Liver (tissue), 9 donors: ENCODE results near the gene PDE3B. TPM values are rescaled to one million over a fixed set of nuclear protein-coding genes. Genes with fewer than 3 reads are reported as not detected.
"Not testable (repeated sequence)": the region's sequence is repeated elsewhere in the genome, so short reads cannot be mapped to it uniquely, and the experiment has no call there.

ENCODE experiments used
- DNase-seq: peaks from one replicate; pipeline ENCODE4 v3.0.0-alpha.2; 2017; ENCODE audit warnings: low spot score
- H3K27ac ChIP-seq, 2 donors: one replicate each; pipeline ENCODE4 v1.7.0; 2013; ENCODE audit warnings: inconsistent platforms in 2 of 2, low read length in 2 of 2, control low read depth in 1 of 2, low read depth in 1 of 2, mild to moderate bottlenecking in 1 of 2
- H3K27me3 ChIP-seq, 4 donors: one replicate each; pipeline versions ENCODE4 v1.6.1 to v1.7.0; 2013; ENCODE audit warnings: low read length in 3 of 4, inconsistent platforms in 1 of 4, mild to moderate bottlenecking in 1 of 4, moderate library complexity in 1 of 4; ENCODE audit not compliant: control insufficient read depth in 4 of 4, insufficient read depth in 4 of 4
- H3K36me3 ChIP-seq, 4 donors: one replicate each; pipeline versions ENCODE4 v1.6.1 to v1.7.0; 2013; ENCODE audit warnings: low read length in 3 of 4, mild to moderate bottlenecking in 3 of 4, low read depth in 1 of 4, moderate library complexity in 1 of 4; ENCODE audit not compliant: control insufficient read depth in 4 of 4, insufficient read depth in 3 of 4
- H3K4me1 ChIP-seq, 4 donors: one replicate each; pipeline versions ENCODE4 v1.6.1 to v1.7.0; 2013; ENCODE audit warnings: low read length in 3 of 4, mild to moderate bottlenecking in 3 of 4, moderate library complexity in 1 of 4; ENCODE audit not compliant: control insufficient read depth in 4 of 4, insufficient read depth in 4 of 4
- H3K4me3 ChIP-seq, 3 donors: one replicate each; pipeline versions ENCODE4 v1.6.1 to v1.7.0; 2013; ENCODE audit warnings: low read length in 3 of 3, control low read depth in 1 of 3, low read depth in 1 of 3, mild to moderate bottlenecking in 1 of 3
- H3K9ac ChIP-seq, 2 donors: one replicate each; pipeline ENCODE4 v1.7.0; 2013; ENCODE audit warnings: low read length in 2 of 2, mild to moderate bottlenecking in 2 of 2, moderate library complexity in 2 of 2, control low read depth in 1 of 2, low read depth in 1 of 2
- H3K9me3 ChIP-seq, 4 donors: one replicate each; pipeline versions ENCODE4 v1.6.1 to v1.7.0; 2013; ENCODE audit warnings: low read length in 3 of 4; ENCODE audit not compliant: control insufficient read depth in 4 of 4
- EGR1 ChIP-seq, 2 donors: IDR thresholded peaks; 2 replicates each; pipeline ENCODE4 v1.6.1; 2016 to 2018; ENCODE audit warnings: antibody characterized with exemption in 2 of 2, low read depth in 2 of 2
- FOXA1 ChIP-seq: IDR thresholded peaks from 2 replicates; pipeline ENCODE4 v1.6.1; 2016; ENCODE audit warnings: antibody characterized with exemption
- FOXA2 ChIP-seq: IDR thresholded peaks from 2 replicates; pipeline ENCODE4 v1.6.1; 2016; ENCODE audit warnings: antibody characterized with exemption
- GABPA ChIP-seq, 2 donors: IDR thresholded peaks in 1 of 2; conservative IDR thresholded peaks in 1 of 2; 2 replicates each; pipeline ENCODE4 v1.6.1; 2016; ENCODE audit warnings: antibody characterized with exemption in 2 of 2, mild to moderate bottlenecking in 1 of 2, moderate library complexity in 1 of 2
- HNF4A ChIP-seq, 2 donors: conservative IDR thresholded peaks; 2 replicates each; pipeline ENCODE4 v1.6.1; 2016; ENCODE audit warnings: antibody characterized with exemption in 2 of 2, mild to moderate bottlenecking in 2 of 2
- HNF4G ChIP-seq: IDR thresholded peaks from 2 replicates; pipeline ENCODE4 v1.6.1; 2016; ENCODE audit warnings: antibody characterized with exemption
- JUND ChIP-seq, 2 donors: IDR thresholded peaks; 2 replicates each; pipeline ENCODE4 v1.6.1; 2016; ENCODE audit warnings: antibody characterized with exemption in 2 of 2
- NR2F2 ChIP-seq: IDR thresholded peaks from 2 replicates; pipeline ENCODE4 v1.6.1; 2016; ENCODE audit warnings: antibody characterized with exemption
- RAD21 ChIP-seq, 2 donors: IDR thresholded peaks; 2 replicates each; pipeline ENCODE4 v1.6.1; 2016; ENCODE audit warnings: antibody characterized with exemption in 2 of 2, mild to moderate bottlenecking in 2 of 2
- RXRA ChIP-seq, 2 donors: IDR thresholded peaks; 2 replicates each; pipeline ENCODE4 v1.6.1; 2017 to 2018; ENCODE audit warnings: antibody characterized with exemption in 2 of 2, mild to moderate bottlenecking in 1 of 2
- SP1 ChIP-seq: IDR thresholded peaks from 2 replicates; pipeline ENCODE4 v1.6.1; 2018; ENCODE audit warnings: antibody characterized with exemption, mild to moderate bottlenecking
- TAF1 ChIP-seq: conservative IDR thresholded peaks from 2 replicates; pipeline ENCODE4 v1.6.1; 2016; ENCODE audit warnings: antibody characterized with exemption, mild to moderate bottlenecking
- YY1 ChIP-seq: IDR thresholded peaks from 2 replicates; pipeline ENCODE4 v1.6.1; 2016; ENCODE audit warnings: antibody characterized with exemption, mild to moderate bottlenecking
- WGBS: extraction: QIAGEN DNeasy Blood & Tissue Kit; methylation state at CpG from one replicate; pipeline ENCODE4 v1.1.7; 2013; 5-methylcytosine and 5-hydroxymethylcytosine counted together
- polyA plus RNA-seq, 2 donors: library from polyadenylated mRNA; stranded (reverse) in 1 of 2; unstranded in 1 of 2; fragments of 200-250 nt in 1 of 2; fragments of >200 nt in 1 of 2; fragmentation: Nextera tagmentation in 1 of 2; extraction: Ambion mirVana in 1 of 2; gene quantifications; one replicate each; pipeline versions ENCODE4 v1.2.1 to v1.2.3, GENCODE V29; 2013 to 2015
- total RNA-seq, 2 donors: library from RNA; depleted of rRNA; stranded (reverse); fragments of >200 nt; gene quantifications; one replicate each; pipeline ENCODE4 v1.2.3, GENCODE V29; 2014
- TF ChIP-seq, protein P1 (sequence below): IDR thresholded peaks from 2 replicates; pipeline ENCODE4 v1.6.1; 2016; ENCODE audit warnings: antibody characterized with exemption
- TF ChIP-seq, protein P2 (sequence below): IDR thresholded peaks from 2 replicates; pipeline ENCODE4 v1.6.1; 2016; ENCODE audit warnings: antibody characterized with exemption
- TF ChIP-seq, protein P3 (sequence below): fragments of 150-350 bp; IDR thresholded peaks from 2 replicates; pipeline ENCODE4 v1.5.1; 2017; ENCODE audit warnings: improper control_type of control experiment, low read depth, low read length; ENCODE audit not compliant: missing input control
- TF ChIP-seq, protein P4 (sequence below): IDR thresholded peaks from 2 replicates; pipeline ENCODE4 v1.6.1; 2016; ENCODE audit warnings: antibody characterized with exemption, mild to moderate bottlenecking
- TF ChIP-seq, protein P5 (sequence below): IDR thresholded peaks from 2 replicates; pipeline ENCODE4 v1.6.1; 2016; ENCODE audit warnings: antibody characterized with exemption
- donor health status: healthy.
- donor health status: healthy.
- donor health status: healthy.
- donor health status: healthy.
- donor health status: healthy.

The PDE3B gene
- total and polyA plus RNA-seq, 4 donors, result 11.3 to 43.1 (median 21.7) TPM

DNA sequence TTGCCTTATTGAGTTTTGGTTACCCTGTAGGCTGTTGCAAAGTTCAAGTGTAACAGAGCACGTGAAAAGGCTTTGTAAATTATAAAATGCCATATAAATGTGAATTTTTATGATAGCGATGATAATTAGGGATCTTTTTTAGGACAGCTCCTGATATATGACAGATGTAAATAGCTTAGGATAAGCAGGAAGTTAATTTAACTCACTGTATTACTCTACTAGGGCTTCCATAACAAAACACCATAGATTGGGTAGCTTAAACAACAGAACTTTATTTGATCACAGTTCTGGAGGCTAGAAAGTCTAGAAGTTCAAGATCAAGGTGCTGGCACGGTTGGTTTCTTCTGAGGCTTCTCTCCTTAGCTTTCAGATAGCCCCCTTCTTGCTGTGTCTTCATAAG lies 17.0 kb upstream of the PDE3B start:
- no peak for TF ChIP-seq FOXA1
- TF ChIP-seq, protein P1, sequence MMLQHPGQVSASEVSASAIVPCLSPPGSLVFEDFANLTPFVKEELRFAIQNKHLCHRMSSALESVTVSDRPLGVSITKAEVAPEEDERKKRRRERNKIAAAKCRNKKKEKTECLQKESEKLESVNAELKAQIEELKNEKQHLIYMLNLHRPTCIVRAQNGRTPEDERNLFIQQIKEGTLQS, result no peak
- TF ChIP-seq, protein P2, sequence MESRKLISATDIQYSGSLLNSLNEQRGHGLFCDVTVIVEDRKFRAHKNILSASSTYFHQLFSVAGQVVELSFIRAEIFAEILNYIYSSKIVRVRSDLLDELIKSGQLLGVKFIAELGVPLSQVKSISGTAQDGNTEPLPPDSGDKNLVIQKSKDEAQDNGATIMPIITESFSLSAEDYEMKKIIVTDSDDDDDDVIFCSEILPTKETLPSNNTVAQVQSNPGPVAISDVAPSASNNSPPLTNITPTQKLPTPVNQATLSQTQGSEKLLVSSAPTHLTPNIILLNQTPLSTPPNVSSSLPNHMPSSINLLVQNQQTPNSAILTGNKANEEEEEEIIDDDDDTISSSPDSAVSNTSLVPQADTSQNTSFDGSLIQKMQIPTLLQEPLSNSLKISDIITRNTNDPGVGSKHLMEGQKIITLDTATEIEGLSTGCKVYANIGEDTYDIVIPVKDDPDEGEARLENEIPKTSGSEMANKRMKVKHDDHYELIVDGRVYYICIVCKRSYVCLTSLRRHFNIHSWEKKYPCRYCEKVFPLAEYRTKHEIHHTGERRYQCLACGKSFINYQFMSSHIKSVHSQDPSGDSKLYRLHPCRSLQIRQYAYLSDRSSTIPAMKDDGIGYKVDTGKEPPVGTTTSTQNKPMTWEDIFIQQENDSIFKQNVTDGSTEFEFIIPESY, result no peak
- TF ChIP-seq HNF4A (conservative IDR thresholded peaks at IDR 0.05), result no peak
- TF ChIP-seq RXRA (IDR thresholded peaks at IDR 0.05), result no peak
- no peak for TF ChIP-seq EGR1 (IDR thresholded peaks at IDR 0.05; ENCODE audit: low read depth in 2 of 2)
- TF ChIP-seq HNF4G, result no peak
- TF ChIP-seq, protein P3, sequence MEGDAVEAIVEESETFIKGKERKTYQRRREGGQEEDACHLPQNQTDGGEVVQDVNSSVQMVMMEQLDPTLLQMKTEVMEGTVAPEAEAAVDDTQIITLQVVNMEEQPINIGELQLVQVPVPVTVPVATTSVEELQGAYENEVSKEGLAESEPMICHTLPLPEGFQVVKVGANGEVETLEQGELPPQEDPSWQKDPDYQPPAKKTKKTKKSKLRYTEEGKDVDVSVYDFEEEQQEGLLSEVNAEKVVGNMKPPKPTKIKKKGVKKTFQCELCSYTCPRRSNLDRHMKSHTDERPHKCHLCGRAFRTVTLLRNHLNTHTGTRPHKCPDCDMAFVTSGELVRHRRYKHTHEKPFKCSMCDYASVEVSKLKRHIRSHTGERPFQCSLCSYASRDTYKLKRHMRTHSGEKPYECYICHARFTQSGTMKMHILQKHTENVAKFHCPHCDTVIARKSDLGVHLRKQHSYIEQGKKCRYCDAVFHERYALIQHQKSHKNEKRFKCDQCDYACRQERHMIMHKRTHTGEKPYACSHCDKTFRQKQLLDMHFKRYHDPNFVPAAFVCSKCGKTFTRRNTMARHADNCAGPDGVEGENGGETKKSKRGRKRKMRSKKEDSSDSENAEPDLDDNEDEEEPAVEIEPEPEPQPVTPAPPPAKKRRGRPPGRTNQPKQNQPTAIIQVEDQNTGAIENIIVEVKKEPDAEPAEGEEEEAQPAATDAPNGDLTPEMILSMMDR, result no peak
- TF ChIP-seq, protein P4, sequence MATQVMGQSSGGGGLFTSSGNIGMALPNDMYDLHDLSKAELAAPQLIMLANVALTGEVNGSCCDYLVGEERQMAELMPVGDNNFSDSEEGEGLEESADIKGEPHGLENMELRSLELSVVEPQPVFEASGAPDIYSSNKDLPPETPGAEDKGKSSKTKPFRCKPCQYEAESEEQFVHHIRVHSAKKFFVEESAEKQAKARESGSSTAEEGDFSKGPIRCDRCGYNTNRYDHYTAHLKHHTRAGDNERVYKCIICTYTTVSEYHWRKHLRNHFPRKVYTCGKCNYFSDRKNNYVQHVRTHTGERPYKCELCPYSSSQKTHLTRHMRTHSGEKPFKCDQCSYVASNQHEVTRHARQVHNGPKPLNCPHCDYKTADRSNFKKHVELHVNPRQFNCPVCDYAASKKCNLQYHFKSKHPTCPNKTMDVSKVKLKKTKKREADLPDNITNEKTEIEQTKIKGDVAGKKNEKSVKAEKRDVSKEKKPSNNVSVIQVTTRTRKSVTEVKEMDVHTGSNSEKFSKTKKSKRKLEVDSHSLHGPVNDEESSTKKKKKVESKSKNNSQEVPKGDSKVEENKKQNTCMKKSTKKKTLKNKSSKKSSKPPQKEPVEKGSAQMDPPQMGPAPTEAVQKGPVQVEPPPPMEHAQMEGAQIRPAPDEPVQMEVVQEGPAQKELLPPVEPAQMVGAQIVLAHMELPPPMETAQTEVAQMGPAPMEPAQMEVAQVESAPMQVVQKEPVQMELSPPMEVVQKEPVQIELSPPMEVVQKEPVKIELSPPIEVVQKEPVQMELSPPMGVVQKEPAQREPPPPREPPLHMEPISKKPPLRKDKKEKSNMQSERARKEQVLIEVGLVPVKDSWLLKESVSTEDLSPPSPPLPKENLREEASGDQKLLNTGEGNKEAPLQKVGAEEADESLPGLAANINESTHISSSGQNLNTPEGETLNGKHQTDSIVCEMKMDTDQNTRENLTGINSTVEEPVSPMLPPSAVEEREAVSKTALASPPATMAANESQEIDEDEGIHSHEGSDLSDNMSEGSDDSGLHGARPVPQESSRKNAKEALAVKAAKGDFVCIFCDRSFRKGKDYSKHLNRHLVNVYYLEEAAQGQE, result no peak
- TF ChIP-seq GABPA (IDR thresholded peaks at IDR 0.05 in 1 of 2, conservative IDR thresholded peaks at IDR 0.05 in 1 of 2), result no peak
- no peak for TF ChIP-seq SP1
- TF ChIP-seq NR2F2, result no peak
- no peak for TF ChIP-seq TAF1
- TF ChIP-seq RAD21 (IDR thresholded peaks at IDR 0.05), result no peak
- TF ChIP-seq YY1, result no peak
- TF ChIP-seq JUND (IDR thresholded peaks at IDR 0.05), result no peak
- TF ChIP-seq, protein P5, sequence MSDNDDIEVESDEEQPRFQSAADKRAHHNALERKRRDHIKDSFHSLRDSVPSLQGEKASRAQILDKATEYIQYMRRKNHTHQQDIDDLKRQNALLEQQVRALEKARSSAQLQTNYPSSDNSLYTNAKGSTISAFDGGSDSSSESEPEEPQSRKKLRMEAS, result no peak
- no peak for TF ChIP-seq FOXA2
- no peaks in the 10 kb centered on the region for H3K9me3 ChIP-seq
- H3K27ac ChIP-seq, result no peak overlapping the region
- H3K36me3 ChIP-seq, result no peaks in the 10 kb centered on the region
- no peak for DNase-seq
- H3K4me1 ChIP-seq, result peaks cover 0 to 11% (median 7%) of the 10 kb centered on the region in 4 donors
- H3K4me3 ChIP-seq, result no peak overlapping the region
- 86% methylated on average over 3 of the region's 3 CpGs for WGBS
- H3K9ac ChIP-seq, result no peak overlapping the region
- no peaks in the 10 kb centered on the region for H3K27me3 ChIP-seq

DNA sequence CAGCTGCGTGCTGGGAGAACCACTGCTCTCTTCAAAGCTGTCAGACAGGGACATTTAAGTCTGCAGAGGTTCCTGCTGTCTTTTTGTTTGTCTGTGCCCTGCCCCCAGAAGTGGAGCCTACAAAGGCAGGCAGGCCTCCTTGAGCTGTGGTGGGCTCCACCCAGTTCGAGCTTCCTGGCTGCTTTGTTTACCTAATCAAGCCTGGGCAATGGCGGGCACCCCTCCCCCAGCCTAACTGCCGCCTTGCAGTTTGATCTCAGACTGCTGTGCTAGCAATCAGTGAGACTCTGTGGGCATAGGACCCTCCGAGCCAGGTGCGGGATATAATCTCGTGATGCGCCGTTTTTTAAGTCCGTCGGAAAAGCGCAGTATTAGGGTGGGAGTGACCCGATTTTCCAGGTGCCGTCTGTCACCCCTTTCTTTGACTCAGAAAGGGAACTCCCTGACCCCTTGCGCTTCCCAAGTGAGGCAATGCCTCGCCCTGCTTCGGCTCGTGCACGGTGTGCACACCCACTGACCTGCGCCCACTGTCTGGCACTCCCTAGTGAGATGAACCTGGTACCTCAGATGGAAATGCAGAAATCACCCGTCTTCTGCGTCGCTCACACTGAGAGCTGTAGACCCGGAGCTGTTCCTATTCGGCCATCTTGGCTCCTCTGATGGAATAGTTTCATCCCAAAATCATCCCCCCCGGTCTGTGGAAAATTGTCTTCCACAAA lies 9.9 kb upstream of the PDE3B start:
- not testable (repeated sequence) for DNase-seq, H3K4me3 ChIP-seq
- WGBS, result 63% methylated on average over 13 of the region's 26 CpGs

More for the DNA sequence above, 9.9 kb upstream of the PDE3B start:
- not testable (repeated sequence) for H3K9ac ChIP-seq, H3K9me3 ChIP-seq, H3K36me3 ChIP-seq, H3K27me3 ChIP-seq, H3K27ac ChIP-seq, H3K4me1 ChIP-seq
